SKM-1 treated with dmso at 0.1 percent for 144 hours (cell line): ENCODE results near the gene CACNG3.
"Not testable (repeated sequence)": the region's sequence is repeated elsewhere in the genome, so short reads cannot be mapped to it uniquely, and the experiment has no call there.

Source experiments
- DNase-seq: peaks from one replicate; lab custom pipeline; 2025; ENCODE audit not compliant: unreplicated experiment; lab: John Stamatoyannopoulos, UW

Gene CACNG3

GRCh38 chr16:24328835-24329452 lies 72.8 kb downstream of the CACNG3 start:
- no peak for DNase-seq

GRCh38 chr16:24332178-24332577 lies 76.0 kb downstream of the CACNG3 start:
- DNase-seq: no peak

GRCh38 chr16:24332582-24333090 lies 76.5 kb downstream of the CACNG3 start:
- DNase-seq: no peak

DNA sequence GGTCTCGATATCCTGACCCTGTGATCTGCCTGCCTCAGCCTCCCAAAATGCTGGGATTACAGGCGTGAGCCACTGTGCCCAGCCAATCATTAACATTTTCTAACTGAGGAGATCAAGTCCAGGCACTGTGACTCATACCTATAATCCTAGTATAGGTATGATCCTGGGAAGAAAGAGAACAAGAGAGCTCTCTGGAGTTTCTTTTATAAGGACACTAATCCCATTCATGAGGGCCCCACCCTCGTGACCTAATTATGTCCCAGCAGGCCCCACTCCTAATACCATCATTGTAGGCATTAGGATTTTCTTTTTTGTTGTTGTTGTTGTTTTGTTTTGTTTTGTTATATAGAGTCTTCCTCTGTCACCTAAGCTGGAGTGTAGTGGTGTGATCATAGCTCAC lies 80.4 kb downstream of the CACNG3 start:
- no peak for DNase-seq

- no peak for DNase-seq
These were observed 80.9 kb downstream of the CACNG3 start for GRCh38 chr16:24337013-24337412.

GRCh38 chr16:24343829-24344228 lies 87.7 kb downstream of the CACNG3 start:
- DNase-seq: not testable (repeated sequence)

DNA sequence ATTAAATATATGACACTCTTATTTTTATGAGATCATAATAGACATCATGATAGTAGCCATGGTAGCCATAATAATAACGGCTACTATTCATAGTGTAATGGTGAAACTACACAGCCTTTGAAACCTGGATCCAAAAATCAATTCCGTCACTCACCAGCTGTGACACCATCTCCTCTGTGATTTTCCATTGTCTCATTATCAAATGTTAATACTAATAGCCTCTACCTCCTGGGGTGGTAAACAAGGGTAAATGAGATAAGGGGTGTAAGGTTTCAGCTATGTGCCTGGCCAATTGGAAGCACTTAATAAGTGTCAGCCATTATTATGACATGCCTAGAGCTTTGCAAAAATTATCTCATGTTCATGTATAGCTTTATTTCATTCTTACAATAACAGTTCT lies 88.6 kb downstream of the CACNG3 start:
- DNase-seq: no peak

DNA sequence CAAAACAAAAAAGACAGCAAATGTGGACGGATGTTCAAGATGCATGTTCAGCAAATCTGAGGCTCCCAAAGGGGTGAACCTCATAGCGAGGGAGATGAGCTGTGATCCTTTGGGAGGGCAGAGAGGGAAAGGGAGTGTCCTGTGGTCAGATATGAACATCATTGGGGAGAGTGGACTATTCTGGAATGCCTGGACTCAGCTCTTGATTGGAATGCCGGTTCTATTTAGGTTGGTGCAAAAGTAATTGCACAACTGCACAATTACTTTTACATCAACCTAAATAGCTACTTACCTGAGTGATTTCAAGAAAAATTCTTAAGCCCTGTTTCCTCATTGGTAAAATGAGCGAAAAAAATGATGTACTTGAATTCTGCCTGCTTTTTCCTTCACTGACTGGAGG lies 89.6 kb downstream of the CACNG3 start:
- DNase-seq: no peak

DNA sequence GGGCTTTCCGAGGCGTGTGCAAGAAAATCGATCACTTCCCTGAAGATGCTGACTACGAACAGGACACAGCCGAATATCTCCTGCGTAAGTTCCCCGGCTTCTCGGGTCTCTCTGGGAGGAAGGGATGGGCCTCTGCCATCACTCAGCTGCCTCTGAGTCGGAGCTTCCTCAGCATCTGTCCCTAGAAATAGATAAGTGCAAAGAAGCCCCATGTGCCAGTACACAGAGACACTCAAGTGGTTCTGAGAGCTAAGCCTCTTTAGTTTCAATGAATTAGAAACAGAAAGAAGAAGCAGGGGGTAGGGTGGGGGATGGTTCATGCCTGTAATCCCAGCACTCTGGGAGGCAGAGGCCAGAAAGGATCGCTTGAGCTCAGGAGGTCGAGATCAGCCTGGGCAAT lies 90.6 kb downstream of the CACNG3 start:
- no peak for DNase-seq

GRCh38 chr16:24347556-24347955 lies 91.4 kb downstream of the CACNG3 start:
- DNase-seq: no peak

DNA sequence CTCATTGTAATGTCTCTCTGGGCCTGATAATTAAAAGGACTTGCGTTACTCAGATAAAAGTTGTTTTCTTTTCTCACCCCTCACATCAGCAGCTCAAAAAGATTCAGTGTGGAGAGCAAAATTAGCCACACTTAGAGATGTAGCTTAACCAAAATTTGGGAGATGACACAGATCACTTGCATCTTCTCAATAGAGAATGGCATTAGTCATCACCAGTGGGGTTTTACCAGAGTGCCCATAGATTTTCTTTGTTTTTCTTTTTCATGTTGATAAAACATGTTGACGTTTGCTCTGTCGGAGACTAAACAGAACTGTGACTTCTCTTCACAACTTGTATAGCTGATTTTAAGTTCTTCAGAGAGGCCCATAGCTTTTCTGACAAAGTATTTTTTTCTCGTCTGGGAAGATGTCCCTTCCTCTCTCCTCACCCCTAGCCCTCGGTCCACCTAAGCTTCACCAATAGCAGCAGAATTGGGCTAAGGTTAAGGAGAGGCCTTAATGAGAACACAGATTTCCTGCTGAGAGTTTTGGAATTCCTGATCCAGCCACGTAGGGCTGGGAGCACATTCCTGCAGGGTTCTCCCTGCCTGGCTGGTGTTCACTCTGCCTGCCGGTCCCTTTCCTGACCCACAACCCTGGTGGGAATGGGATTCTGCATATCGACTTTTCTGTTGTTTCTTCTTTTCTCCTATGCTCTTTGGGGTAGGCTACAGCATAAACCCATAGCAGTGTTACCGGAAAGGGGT lies 92.6 kb downstream of the CACNG3 start:
- no peak for DNase-seq

GRCh38 chr16:24349320-24349719 lies 93.2 kb downstream of the CACNG3 start:
- no peak for DNase-seq

- DNase-seq: no peak
These were observed 96.6 kb downstream of the CACNG3 start for GRCh38 chr16:24352746-24353145.

DNA sequence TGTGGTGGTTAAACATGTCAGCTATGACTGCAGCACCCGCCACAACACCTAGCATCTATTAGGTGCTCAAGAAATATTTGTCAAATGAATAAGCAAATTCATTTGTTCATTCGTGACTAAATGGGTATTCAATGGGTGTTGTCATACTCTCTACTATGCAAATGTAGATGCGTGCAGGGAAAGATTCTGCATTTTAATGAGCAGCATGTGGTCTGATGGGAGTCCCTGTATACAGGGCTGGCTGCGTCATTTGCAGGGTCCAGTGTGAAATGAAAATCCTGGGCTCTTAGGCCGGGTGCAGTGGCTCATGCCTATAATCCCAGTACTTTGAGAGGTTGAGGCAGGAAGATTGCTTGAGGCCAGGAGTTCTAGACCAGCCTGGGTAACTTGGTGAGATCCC lies 97.5 kb downstream of the CACNG3 start:
- DNase-seq: no peak

GRCh38 chr16:24357511-24357910 lies 101.4 kb downstream of the CACNG3 start:
- DNase-seq: no peak

- DNase-seq: no peak
These were observed 102.0 kb downstream of the CACNG3 start for GRCh38 chr16:24358117-24358516.

- DNase-seq: no peak
These were observed 103.4 kb downstream of the CACNG3 start for GRCh38 chr16:24359490-24359889.

- DNase-seq: no peak
These were observed 104.8 kb downstream of the CACNG3 start for GRCh38 chr16:24360936-24361335.

DNA sequence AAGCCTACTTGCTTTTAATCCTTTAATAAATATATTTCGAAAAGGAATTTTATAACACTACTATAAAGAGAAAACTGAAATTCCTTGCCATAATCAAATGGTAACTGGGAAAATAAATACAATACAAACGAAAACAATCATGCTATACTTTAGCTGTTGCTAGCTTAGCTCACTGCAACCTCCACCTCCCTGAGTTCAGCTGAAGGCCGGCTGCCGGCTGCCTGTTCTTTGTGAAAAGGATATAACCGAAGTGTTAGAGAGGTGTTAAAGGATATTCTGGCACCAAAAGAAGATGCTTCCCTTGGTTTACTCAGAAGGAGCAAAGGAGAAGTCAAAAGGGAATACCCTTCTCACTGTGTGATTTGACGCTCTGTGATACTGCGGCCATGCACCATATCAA lies 108.5 kb downstream of the CACNG3 start:
- no peak for DNase-seq

DNA sequence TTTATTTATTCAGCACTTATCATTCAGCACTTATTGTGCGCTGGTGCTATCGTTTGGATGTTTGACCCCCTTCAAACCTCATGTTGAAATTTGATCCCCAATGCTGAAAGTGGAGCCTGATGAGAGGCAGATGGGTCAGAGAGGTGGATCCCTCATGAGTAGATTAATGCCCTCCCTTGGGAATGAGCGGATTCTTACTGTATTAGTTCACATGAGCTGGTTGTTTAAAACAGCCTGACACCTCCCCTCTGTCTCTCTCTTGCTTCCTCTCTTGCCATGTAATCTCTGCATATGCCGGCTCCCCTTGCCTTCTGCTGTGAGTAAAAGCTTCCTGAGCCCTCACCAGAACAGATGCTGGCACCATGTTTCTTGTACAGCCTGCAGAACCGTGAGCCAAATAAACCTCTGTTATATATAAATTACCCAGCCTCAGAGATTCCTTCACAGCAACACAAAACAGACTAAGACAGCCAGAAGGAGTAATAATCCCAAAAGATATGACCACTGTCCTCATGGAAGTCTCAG lies 111.1 kb downstream of the CACNG3 start:
- no peak for DNase-seq

GRCh38 chr16:24372824-24373223 lies 116.7 kb downstream of the CACNG3 start:
- DNase-seq: no peak

- DNase-seq: no peak
These were observed 122.9 kb downstream of the CACNG3 start for GRCh38 chr16:24378999-24379398.
